ENCODE data around the gene NAGPA.

Gene NAGPA

GRCh38 chr16:5010576-5011329 is 23.0 kb downstream of the NAGPA start:
- H3K4me3 ChIP-seq (replicated peaks; ENCODE audit: low read depth, low read length): no peak overlapping the region
- no peak for DNase-seq (ENCODE audit: low read depth)
- no peak for TF ChIP-seq CTCF (IDR thresholded peaks at IDR 0.05; ENCODE audit: low read length, missing control alignments)

- no peak for DNase-seq (ENCODE audit: low read depth)
- TF ChIP-seq CTCF (IDR thresholded peaks at IDR 0.05; ENCODE audit: low read length, missing control alignments): no peak
- H3K4me3 ChIP-seq (replicated peaks; ENCODE audit: low read depth, low read length): no peak overlapping the region
Observed at GRCh38 chr16:5008311-5008731, 25.4 kb downstream of the NAGPA start.

- no peak for DNase-seq (ENCODE audit: low read depth)
- TF ChIP-seq CTCF (IDR thresholded peaks at IDR 0.05; ENCODE audit: low read length, missing control alignments): no peak
- H3K4me3 ChIP-seq (replicated peaks; ENCODE audit: low read depth, low read length): no peak overlapping the region
Observed at GRCh38 chr16:5007256-5007655, 26.5 kb downstream of the NAGPA start.

GRCh38 chr16:5006348-5007193 is 27.2 kb downstream of the NAGPA start:
- H3K4me3 ChIP-seq (replicated peaks; ENCODE audit: low read depth, low read length): no peak overlapping the region
- DNase-seq (ENCODE audit: low read depth): no peak
- TF ChIP-seq CTCF (IDR thresholded peaks at IDR 0.05; ENCODE audit: low read length, missing control alignments): no peak

GRCh38 chr16:5005916-5006315 is 27.8 kb downstream of the NAGPA start:
- no peak overlapping the region for H3K4me3 ChIP-seq (replicated peaks; ENCODE audit: low read depth, low read length)
- TF ChIP-seq CTCF (IDR thresholded peaks at IDR 0.05; ENCODE audit: low read length, missing control alignments): no peak
- no peak for DNase-seq (ENCODE audit: low read depth)

- no peak for TF ChIP-seq CTCF (IDR thresholded peaks at IDR 0.05; ENCODE audit: low read length, missing control alignments)
- DNase-seq (ENCODE audit: low read depth): no peak
- H3K4me3 ChIP-seq (replicated peaks; ENCODE audit: low read depth, low read length): no peak overlapping the region
Observed at GRCh38 chr16:5004311-5004710, 29.4 kb downstream of the NAGPA start.

Data from fibroblast of pulmonary artery (primary cell).